Stimulated activated CD8-positive, alpha-beta memory T cell treated with anti-CD3 and anti-CD28 coated beads, Interleukin-4, amount 100 ng/mL, for 24 hours (primary cell): Measurements from ENCODE around the gene LCNL1.
"Not testable (repeated sequence)": the region's sequence is repeated elsewhere in the genome, so short reads cannot be mapped to it uniquely, and the experiment has no call there.

Source experiments
- DNase-seq: peaks from one replicate; pipeline ENCODE4 v3.0.0-alpha.2; 2020; ENCODE audit warnings: low read depth

The LCNL1 gene

GRCh38 chr9:137026384-137026783 is 43.6 kb downstream of the LCNL1 start:
- no peak for DNase-seq

GRCh38 chr9:137026828-137027227 is 44.0 kb downstream of the LCNL1 start:
- DNase-seq = no peak

GRCh38 chr9:137027369-137028262 is 44.8 kb downstream of the LCNL1 start, which contains the start of gene ABCA2:
Gene ABCA2 (minus strand): TSS chr9:137028237. CDS start chr9:137028140, 97 bp downstream.
- no peak for DNase-seq

- DNase-seq = peak; percentile 48
Observed at GRCh38 chr9:137028263-137029057, 45.7 kb downstream of the LCNL1 start.

GRCh38 chr9:137029058-137029936 is 46.5 kb downstream of the LCNL1 start:
- DNase-seq = peak; percentile 64

GRCh38 chr9:137030006-137030405 is 47.2 kb downstream of the LCNL1 start:
- no peak for DNase-seq

GRCh38 chr9:137030538-137031527 is 48.0 kb downstream of the LCNL1 start:
- DNase-seq = peak; percentile 52

- DNase-seq = no peak
Observed at GRCh38 chr9:137031904-137032640, 49.3 kb downstream of the LCNL1 start, which contains the start of gene FUT7. Gene FUT7 (minus strand): TSS chr9:137032088. CDS start chr9:137031991, 97 bp downstream.

GRCh38 chr9:137032858-137033257 is 50.1 kb downstream of the LCNL1 start:
- DNase-seq = no peak

- not testable (repeated sequence) for DNase-seq
Observed at GRCh38 chr9:137033481-137033880, 50.7 kb downstream of the LCNL1 start.

- DNase-seq = no peak
Observed at GRCh38 chr9:137034039-137034708, 51.4 kb downstream of the LCNL1 start.

GRCh38 chr9:137034709-137035506 is 52.1 kb downstream of the LCNL1 start:
- DNase-seq = peak; percentile 83
